GM19324 (cell line): Measurements from ENCODE around the gene BORA.
"Not testable (repeated sequence)": the region's sequence is repeated elsewhere in the genome, so short reads cannot be mapped to it uniquely, and the experiment has no call there.

Experiments used
- ATAC-seq: cut with Tn5 transposase; IDR thresholded peaks from one replicate; pipeline ENCODE4 v1.9.1; 2021; ENCODE audit warnings: mild to moderate bottlenecking, moderate library complexity; ENCODE audit not compliant: unreplicated experiment, low FRiP score

BORA gene

DNA sequence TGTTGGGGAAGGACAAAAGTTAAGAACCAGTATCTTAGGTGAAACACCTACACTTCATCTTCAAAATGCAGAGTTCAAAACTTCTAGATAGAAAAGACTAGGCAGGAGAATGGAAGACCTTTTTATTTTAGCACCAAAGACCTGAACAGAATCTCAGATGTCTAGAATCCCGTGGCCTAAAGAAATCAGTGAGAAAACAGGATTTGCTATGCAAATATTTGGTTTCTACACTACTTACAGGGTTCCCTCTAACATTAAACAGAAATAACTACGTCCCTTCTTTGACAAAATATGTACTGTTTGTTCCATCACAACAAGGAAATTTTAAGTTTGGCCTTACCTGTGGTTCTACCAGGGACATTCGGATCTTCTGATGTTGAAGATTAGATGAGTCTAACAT, 32.5 kb downstream of the BORA start:
- no peak for ATAC-seq

GRCh38 chr13:72763411-72763810, 35.7 kb downstream of the BORA start:
- ATAC-seq, result no peak

GRCh38 chr13:72774019-72774418, 46.3 kb downstream of the BORA start:
- ATAC-seq, result no peak

DNA sequence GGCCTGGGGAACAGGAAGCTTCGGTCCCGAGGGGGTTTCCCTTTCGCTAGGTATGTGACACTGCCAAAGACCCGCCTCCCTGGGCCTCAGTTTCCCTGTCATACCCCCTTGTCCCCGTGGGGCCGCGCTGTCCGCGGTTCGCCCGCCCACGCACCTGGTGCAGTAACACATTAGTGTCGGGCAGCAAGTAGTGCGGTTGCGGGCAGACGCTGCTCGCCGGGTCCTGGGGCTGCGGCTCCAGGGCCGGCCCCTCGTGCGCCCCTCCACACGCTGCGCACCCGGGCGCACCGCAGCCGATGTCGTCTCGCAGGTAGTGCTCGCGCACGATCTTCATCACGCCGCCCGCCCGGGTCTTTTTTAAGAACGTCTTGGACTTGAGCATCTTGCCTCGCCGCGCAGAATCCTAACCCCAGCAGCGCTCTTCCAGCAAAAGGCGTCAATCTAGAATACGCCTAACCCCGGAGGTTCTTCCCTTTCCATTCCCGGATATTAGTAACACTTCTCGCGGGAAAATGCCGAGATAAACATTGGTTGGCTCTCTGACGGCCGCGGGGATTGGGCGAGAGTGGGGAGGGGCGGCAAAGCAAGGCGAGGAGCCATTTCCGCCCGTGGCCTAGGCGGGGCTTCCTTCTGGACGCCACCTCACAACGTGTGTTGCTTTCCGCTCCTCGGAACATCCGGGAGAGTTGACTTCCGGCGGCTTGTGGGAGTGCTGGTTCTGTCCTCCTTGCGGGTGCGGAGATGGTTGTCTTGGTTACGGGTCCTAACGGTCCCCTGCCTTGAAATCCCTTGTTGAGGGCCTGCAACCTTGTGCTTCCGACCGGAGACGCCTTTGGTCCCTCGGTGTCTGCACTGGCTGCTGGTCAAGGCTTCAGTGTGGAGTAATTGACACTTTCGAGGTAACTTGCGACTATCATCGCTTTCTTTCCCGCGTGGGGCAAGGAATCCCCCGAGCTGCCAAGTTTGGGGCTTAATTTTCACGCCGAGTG, 54.0 kb downstream of the BORA start, which contains the start of the genes DIS3 and PIBF1:
Gene DIS3, minus strand, starts transcription at position 450 of the 989 bp plus-strand sequence. Its CDS starts 68 bp downstream, at position 382.
Gene PIBF1, plus strand, starts transcription at position 683 of the 989 bp plus-strand sequence. CDS start 1,337 bp downstream, outside the sequence.
- ATAC-seq, result peak; percentile 99

- ATAC-seq, result no peak
Observed at GRCh38 chr13:72782717-72783116, 55.0 kb downstream of the BORA start.

DNA sequence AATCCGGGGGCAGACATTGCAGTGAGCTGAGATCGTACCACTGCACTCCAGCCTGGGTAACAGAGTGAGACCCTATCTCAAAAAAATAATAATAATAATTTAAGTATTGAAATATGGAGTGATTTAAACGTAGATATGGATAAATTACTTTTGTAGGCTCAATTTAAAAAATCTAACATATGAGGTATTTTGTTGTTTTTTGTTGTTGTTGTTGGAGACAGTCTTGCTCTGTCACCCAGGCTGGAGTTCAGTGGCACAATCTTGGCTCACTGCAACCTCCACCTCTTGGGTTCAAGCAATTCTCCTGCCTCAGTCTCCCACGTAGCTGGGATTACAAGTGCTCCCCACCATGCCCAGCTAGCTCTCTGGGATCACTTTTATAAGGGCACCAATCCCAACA, 57.0 kb downstream of the BORA start:
- not testable (repeated sequence) for ATAC-seq

- no peak for ATAC-seq
Observed at GRCh38 chr13:72788831-72789230, 61.1 kb downstream of the BORA start.

- ATAC-seq, result no peak
Observed at GRCh38 chr13:72792640-72793039, 64.9 kb downstream of the BORA start.

DNA sequence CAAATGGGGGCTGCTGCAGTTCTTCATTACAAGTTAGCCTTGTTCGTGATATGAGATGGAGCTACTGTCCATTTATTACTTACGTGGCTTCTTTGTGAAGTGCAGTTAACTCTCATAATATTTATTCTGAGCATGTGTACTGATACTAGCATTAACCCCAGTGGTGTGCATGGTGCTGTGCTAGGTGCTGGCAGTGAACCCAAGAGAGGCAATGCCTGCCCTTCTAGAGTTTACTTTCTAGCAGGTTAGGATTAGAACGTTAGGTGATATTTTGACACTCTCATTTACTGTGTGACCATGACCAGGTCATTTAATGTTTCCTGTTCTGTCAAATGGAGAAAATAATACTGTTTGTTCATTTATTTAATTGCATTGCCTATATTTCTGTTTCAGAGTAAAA, 71.1 kb downstream of the BORA start:
- no peak for ATAC-seq

DNA sequence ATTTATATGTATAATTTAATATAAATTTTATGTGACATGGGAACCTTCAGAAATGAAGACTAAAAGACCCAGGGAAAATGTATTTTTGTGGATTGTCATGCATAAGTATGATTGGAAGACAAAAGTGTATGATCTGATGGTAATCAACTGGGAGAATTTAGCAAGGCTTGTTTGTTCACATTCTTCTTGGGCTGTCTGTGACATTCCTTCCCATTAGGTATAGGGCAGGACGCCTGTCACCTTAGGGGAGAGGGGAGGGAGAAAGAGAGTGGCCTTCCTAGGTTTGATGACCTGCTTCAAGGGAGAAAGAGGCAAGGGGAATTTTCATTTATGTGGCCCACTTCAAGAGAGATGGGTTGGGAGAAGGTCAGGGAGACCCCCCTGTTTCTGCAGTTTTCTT, 76.6 kb downstream of the BORA start:
- no peak for ATAC-seq
